GM12878 (cell line): ENCODE results near the gene NTMT2. TPM values are rescaled to one million over a fixed set of nuclear protein-coding genes. Genes with fewer than 3 reads are reported as not detected.

ENCODE experiments used
- ATAC-seq: fragments of 200-7000 bp; cut with Tn5 transposase; 3 replicates; pipeline ENCODE4 v1.9.1; 2020; ENCODE audit warnings: mild to moderate bottlenecking, moderate library complexity
- BruUV-seq: library from RNA; stranded (reverse); fragments of 400-500 nt; replicated peaks from 2 replicates; lab custom pipeline; 2021; lab: Mats Ljungman, UMichigan
- CTCF ChIA-PET: fragments of 300-600 bp; sonication (Branson Sonifier 250); formaldehyde crosslinking; extraction: SDS; loops from one replicate; lab custom pipeline; 2021; ENCODE audit warnings: inconsistent platforms; lab: Yijun Ruan, JAX
- POLR2A ChIA-PET: fragments of 350-600 bp; formaldehyde crosslinking; extraction: SDS; loops from one replicate; lab custom pipeline; 2021; ENCODE audit warnings: inconsistent platforms; lab: Charles Lee
- RAD21 ChIA-PET: fragments of 300-600 bp; sonication (Branson Sonifier 250); formaldehyde crosslinking; loops from one replicate; lab custom pipeline; 2023; ENCODE audit warnings: antibody characterized with exemption; ENCODE audit not compliant: unreplicated experiment; lab: Charles Lee
- SMC1A ChIA-PET: fragments of 300-600 bp; sonication (Branson Sonifier 250); formaldehyde crosslinking; loops from one replicate; lab custom pipeline; 2023; ENCODE audit not compliant: unreplicated experiment, uncharacterized antibody; lab: Charles Lee
- DNase-seq: peaks from one replicate; pipeline ENCODE4 v3.0.0-alpha.2; 2011; ENCODE audit warnings: low read depth, low spot score
- FAIRE-seq: peaks from 3 replicates; lab custom pipeline; 2011; peaks lifted over from hg19 to GRCh38; lab: Jason Lieb, UNC
- H2AFZ ChIP-seq: 2 replicates; pipeline ENCODE4 v1.6.0; 2011; ENCODE audit warnings: low read depth, low read length, control low read depth; ENCODE audit not compliant: control insufficient read depth
- H3K27ac ChIP-seq: 2 replicates; pipeline ENCODE4 v1.5.1; 2011; ENCODE audit warnings: control low read depth; ENCODE audit not compliant: control insufficient read depth, insufficient read depth
- H3K27me3 ChIP-seq, 2 experiments: replicated peaks in 1 of 2; 2 replicates each; pipeline versions ENCODE4 v1.6.0 to v1.6.1; 2011; ENCODE audit warnings: low read length in 1 of 2; ENCODE audit not compliant: control insufficient read depth in 2 of 2, insufficient read depth in 2 of 2
- H3K36me3 ChIP-seq, 2 experiments: 2 replicates each; pipeline ENCODE4 v1.5.1; 2011; ENCODE audit warnings: low read length in 1 of 2; ENCODE audit not compliant: control insufficient read depth in 2 of 2, insufficient read depth in 2 of 2
- H3K4me1 ChIP-seq: 2 replicates; pipeline ENCODE4 v1.6.1; 2011; ENCODE audit warnings: mild to moderate bottlenecking, low read length, moderate library complexity, mixed read lengths; ENCODE audit not compliant: control insufficient read depth, insufficient read depth
- H3K4me2 ChIP-seq: 2 replicates; pipeline ENCODE4 v1.6.0; 2011; ENCODE audit warnings: control low read depth; ENCODE audit not compliant: control insufficient read depth, insufficient read depth
- H3K4me3 ChIP-seq: fragments of 200-600 bp; sonication (generic); 2 replicates; pipeline ENCODE4 v1.5.1; 2016
- H3K79me2 ChIP-seq: 2 replicates; pipeline ENCODE4 v1.6.0; 2011; ENCODE audit warnings: low read length; ENCODE audit not compliant: control insufficient read depth, insufficient read depth
- H3K9ac ChIP-seq: 2 replicates; pipeline ENCODE4 v1.8.0; 2011; ENCODE audit warnings: low read length, control low read depth, mixed read lengths; ENCODE audit not compliant: control insufficient read depth, insufficient read depth
- H3K9me3 ChIP-seq: replicated peaks from 3 replicates; pipeline ENCODE4 v1.5.1; 2011; ENCODE audit warnings: mild to moderate bottlenecking, low read length; ENCODE audit not compliant: control insufficient read depth, insufficient read depth
- H4K20me1 ChIP-seq: 2 replicates; pipeline ENCODE4 v1.6.0; 2011; ENCODE audit not compliant: control insufficient read depth, insufficient read depth
- CEBPB ChIP-seq, 2 experiments: fragments of 150-350 bp in 1 of 2; IDR thresholded peaks; 2 replicates each; pipeline ENCODE4 v1.6.1; 2012 to 2014; ENCODE audit warnings: low read depth in 2 of 2, low read length in 2 of 2, borderline replicate concordance in 1 of 2, inconsistent platforms in 1 of 2
- EED ChIP-seq: sonication (generic); IDR thresholded peaks from 2 replicates; pipeline ENCODE4 v1.6.1; 2016; ENCODE audit warnings: antibody characterized with exemption, low read depth
- JUNB ChIP-seq: IDR thresholded peaks from 2 replicates; pipeline ENCODE4 v1.6.1; 2016; ENCODE audit warnings: antibody characterized with exemption, mild to moderate bottlenecking
- MYC ChIP-seq: IDR thresholded peaks from 2 replicates; pipeline ENCODE4 v1.6.1; 2011; ENCODE audit warnings: mild to moderate bottlenecking, low read length, moderate library complexity, inconsistent platforms; ENCODE audit not compliant: insufficient read depth, insufficient replicate concordance, insufficient read length, severe bottlenecking
- RAD21 ChIP-seq: IDR thresholded peaks from 2 replicates; pipeline ENCODE4 v1.6.1; 2011; ENCODE audit warnings: mild to moderate bottlenecking, low read depth, low read length, moderate library complexity; ENCODE audit not compliant: insufficient read depth
- RBBP5 ChIP-seq: fragments of 200-600 bp; sonication (generic); conservative IDR thresholded peaks from 2 replicates; pipeline ENCODE4 v1.6.1; 2016
- SIX5 ChIP-seq: IDR thresholded peaks from 2 replicates; pipeline ENCODE4 v1.6.1; 2011; ENCODE audit warnings: mild to moderate bottlenecking, low read depth, low read length, moderate library complexity; ENCODE audit not compliant: severe bottlenecking
- SUPT20H ChIP-seq: IDR thresholded peaks from 2 replicates; pipeline ENCODE4 v1.6.1; 2011; ENCODE audit warnings: low read depth, mild to moderate bottlenecking, low read length, moderate library complexity, borderline replicate concordance; ENCODE audit not compliant: control insufficient read depth
- TCF7 ChIP-seq: IDR thresholded peaks from 2 replicates; pipeline ENCODE4 v1.6.1; 2014; ENCODE audit warnings: antibody characterized with exemption, borderline replicate concordance
- ZNF24 ChIP-seq: fragments of 450-650 bp; IDR thresholded peaks from 2 replicates; pipeline ENCODE4 v1.6.1; 2017; ENCODE audit warnings: antibody characterized with exemption, mild to moderate bottlenecking
- ZSCAN29 ChIP-seq: fragments of 450-650 bp; IDR thresholded peaks from 2 replicates; pipeline ENCODE4 v1.6.1; 2017; ENCODE audit warnings: mild to moderate bottlenecking, moderate library complexity
- WGBS: methylation state at CpG from one replicate; pipeline ENCODE4 v1.1.6; 2016; ENCODE audit warnings: low lambda C conversion rate; ENCODE audit not compliant: insufficient replicate concordance, insufficient coverage; ENCODE audit errors: missing lambda C conversion rate; 5-methylcytosine and 5-hydroxymethylcytosine counted together
- in situ Hi-C: fragments of 300-500 bp; cut with MboI; formaldehyde crosslinking; loops from 9 replicates; pipeline ENCODE4 v1.14.3; 2018; ENCODE audit warnings: mixed read lengths
- intact Hi-C: fragments of 100-400 bp; cut with micrococcal nuclease; formaldehyde crosslinking; loops from one replicate; pipeline ENCODE4 v1.14.2; 2022; ENCODE audit not compliant: unreplicated experiment
- polyA plus RNA-seq, 11 experiments: library from polyadenylated mRNA; depleted of rRNA in 4 of 11; unstranded in 6 of 11; stranded (reverse) in 5 of 11; fragments of >200 nt; fragmentation: Nextera tagmentation in 4 of 11; fragmentation: Illumina TruSeq in 1 of 11; extraction: Ambion mirVana in 4 of 11; extraction: Trizol in 1 of 11; gene quantifications; 1 replicate in 1 of 11; 2 replicates in 10 of 11; pipeline versions ENCODE4 v1.2.1 to v1.2.3, GENCODE V29; 2011 to 2016; ENCODE audit warnings: inconsistent platforms in 2 of 11, missing spikeins in 2 of 11, low read depth in 1 of 11
- total RNA-seq, 4 experiments: library from RNA; depleted of rRNA in 3 of 4; stranded (reverse); fragments of >200 nt in 3 of 4; fragmentation: Illumina TruSeq in 1 of 4; extraction: Trizol in 1 of 4; gene quantifications; 2 replicates each; pipeline versions ENCODE4 v1.2.1 to v1.2.3, GENCODE V29; 2013 to 2021
- TF ChIP-seq, protein P1 (sequence below): fragments of 450-650 bp; IDR thresholded peaks from 2 replicates; pipeline ENCODE4 v1.6.1; 2017; ENCODE audit warnings: low read depth, mild to moderate bottlenecking, moderate library complexity
- TF ChIP-seq, protein P2 (sequence below): fragments of 450-650 bp; IDR thresholded peaks from 2 replicates; pipeline ENCODE4 v1.6.1; 2016; ENCODE audit warnings: mild to moderate bottlenecking
- TF ChIP-seq, protein P3 (sequence below): fragments of 450-650 bp; IDR thresholded peaks from 2 replicates; pipeline ENCODE4 v1.6.1; 2018; ENCODE audit warnings: mild to moderate bottlenecking, low read depth, moderate library complexity; ENCODE audit not compliant: partially characterized antibody
- TF ChIP-seq, protein P4 (sequence below): IDR thresholded peaks from 2 replicates; pipeline ENCODE4 v1.6.1; 2011; ENCODE audit warnings: borderline replicate concordance, low read depth, mild to moderate bottlenecking, moderate library complexity, low read length; ENCODE audit not compliant: insufficient read depth, poor library complexity, severe bottlenecking

NTMT2 gene
- total and polyA plus RNA-seq, 10 of the 15 experiments (the other 5 are each of a cell fraction or from before 2014, with no cell fraction given) = not detected

DNA sequence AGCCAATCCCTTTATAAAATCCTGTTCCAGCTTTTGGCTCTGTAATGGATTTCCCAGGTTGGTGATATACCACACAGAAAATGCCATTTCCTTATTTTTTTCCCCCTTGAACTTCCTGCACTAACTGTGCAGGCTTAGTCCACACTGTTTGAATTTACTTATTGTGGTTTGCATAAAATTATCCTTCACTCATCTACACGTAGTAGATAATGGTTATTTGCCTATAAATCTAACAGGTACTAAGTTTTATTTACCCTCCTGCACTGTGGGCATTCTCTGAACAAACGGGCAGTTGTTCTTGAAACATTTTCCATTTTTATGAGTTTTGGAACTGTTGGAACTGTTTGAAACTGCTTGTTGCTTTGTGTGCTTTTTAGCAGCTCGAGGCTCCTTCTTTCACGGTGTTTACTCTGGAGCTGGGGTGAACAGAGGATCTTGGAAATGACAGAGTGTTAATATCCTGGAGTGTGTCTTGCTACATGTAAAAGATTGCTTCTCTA is 48.3 kb upstream of the NTMT2 start:
- POLR2A ChIA-PET = no interaction called here
- RAD21 ChIA-PET = no interaction called here
- no peaks in the 10 kb centered on the region for H3K4me1 ChIP-seq
- no peak overlapping the region for H3K4me3 ChIP-seq
- FAIRE-seq (no peak), ATAC-seq (no peak), DNase-seq (no peak)
- CTCF ChIA-PET = interaction anchor here (1.0 kb wide), 1 partner anchor 12 kb away, joined by 3 read pairs; no protein-coding TSS in a partner anchor
- peak overlapping the region; percentile 14; the same call in 1 of the 2 replicates for H3K4me2 ChIP-seq
- no TSS peak for BruUV-seq
- no peak overlapping the region for H2AFZ ChIP-seq
- intact Hi-C loops = no loop called here
- H3K79me2 ChIP-seq = no peaks in the 10 kb centered on the region
- no peaks in the 10 kb centered on the region for H3K36me3 ChIP-seq
- no peaks in the 10 kb centered on the region for H4K20me1 ChIP-seq
- 1% methylated on average over 4 of the region's 4 CpGs for WGBS
- H3K27ac ChIP-seq = no peak overlapping the region
- H3K9ac ChIP-seq = no peak overlapping the region
- H3K27me3 ChIP-seq = no peaks in the 10 kb centered on the region
- in situ Hi-C loops = no loop called here
- SMC1A ChIA-PET = interaction anchor here (1.1 kb wide), 1 partner anchor 30 kb away, joined by 3 read pairs; no protein-coding TSS in a partner anchor
- H3K9me3 ChIP-seq = no peaks in the 10 kb centered on the region
- TF ChIP-seq, protein P1, sequence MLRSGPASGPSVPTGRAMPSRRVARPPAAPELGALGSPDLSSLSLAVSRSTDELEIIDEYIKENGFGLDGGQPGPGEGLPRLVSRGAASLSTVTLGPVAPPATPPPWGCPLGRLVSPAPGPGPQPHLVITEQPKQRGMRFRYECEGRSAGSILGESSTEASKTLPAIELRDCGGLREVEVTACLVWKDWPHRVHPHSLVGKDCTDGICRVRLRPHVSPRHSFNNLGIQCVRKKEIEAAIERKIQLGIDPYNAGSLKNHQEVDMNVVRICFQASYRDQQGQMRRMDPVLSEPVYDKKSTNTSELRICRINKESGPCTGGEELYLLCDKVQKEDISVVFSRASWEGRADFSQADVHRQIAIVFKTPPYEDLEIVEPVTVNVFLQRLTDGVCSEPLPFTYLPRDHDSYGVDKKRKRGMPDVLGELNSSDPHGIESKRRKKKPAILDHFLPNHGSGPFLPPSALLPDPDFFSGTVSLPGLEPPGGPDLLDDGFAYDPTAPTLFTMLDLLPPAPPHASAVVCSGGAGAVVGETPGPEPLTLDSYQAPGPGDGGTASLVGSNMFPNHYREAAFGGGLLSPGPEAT = no peak
- TF ChIP-seq, protein P2, sequence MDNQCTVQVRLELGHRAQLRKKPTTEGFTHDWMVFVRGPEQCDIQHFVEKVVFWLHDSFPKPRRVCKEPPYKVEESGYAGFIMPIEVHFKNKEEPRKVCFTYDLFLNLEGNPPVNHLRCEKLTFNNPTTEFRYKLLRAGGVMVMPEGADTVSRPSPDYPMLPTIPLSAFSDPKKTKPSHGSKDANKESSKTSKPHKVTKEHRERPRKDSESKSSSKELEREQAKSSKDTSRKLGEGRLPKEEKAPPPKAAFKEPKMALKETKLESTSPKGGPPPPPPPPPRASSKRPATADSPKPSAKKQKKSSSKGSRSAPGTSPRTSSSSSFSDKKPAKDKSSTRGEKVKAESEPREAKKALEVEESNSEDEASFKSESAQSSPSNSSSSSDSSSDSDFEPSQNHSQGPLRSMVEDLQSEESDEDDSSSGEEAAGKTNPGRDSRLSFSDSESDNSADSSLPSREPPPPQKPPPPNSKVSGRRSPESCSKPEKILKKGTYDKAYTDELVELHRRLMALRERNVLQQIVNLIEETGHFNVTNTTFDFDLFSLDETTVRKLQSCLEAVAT = no peak
- TF ChIP-seq RBBP5 (no peak), SIX5 (no peak), JUNB (no peak), MYC (no peak), CEBPB (IDR thresholded peaks at IDR 0.05; ENCODE audit: borderline replicate concordance in 1 of 2, low read depth in 2 of 2, low read length in 2 of 2) (no peak), ZNF24 (no peak), RAD21 (no peak), EED (no peak), TCF7 (no peak), SUPT20H (no peak), ZSCAN29 (no peak)
- TF ChIP-seq, protein P3, sequence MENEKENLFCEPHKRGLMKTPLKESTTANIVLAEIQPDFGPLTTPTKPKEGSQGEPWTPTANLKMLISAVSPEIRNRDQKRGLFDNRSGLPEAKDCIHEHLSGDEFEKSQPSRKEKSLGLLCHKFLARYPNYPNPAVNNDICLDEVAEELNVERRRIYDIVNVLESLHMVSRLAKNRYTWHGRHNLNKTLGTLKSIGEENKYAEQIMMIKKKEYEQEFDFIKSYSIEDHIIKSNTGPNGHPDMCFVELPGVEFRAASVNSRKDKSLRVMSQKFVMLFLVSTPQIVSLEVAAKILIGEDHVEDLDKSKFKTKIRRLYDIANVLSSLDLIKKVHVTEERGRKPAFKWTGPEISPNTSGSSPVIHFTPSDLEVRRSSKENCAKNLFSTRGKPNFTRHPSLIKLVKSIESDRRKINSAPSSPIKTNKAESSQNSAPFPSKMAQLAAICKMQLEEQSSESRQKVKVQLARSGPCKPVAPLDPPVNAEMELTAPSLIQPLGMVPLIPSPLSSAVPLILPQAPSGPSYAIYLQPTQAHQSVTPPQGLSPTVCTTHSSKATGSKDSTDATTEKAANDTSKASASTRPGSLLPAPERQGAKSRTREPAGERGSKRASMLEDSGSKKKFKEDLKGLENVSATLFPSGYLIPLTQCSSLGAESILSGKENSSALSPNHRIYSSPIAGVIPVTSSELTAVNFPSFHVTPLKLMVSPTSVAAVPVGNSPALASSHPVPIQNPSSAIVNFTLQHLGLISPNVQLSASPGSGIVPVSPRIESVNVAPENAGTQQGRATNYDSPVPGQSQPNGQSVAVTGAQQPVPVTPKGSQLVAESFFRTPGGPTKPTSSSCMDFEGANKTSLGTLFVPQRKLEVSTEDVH = no peak
- TF ChIP-seq, protein P4, sequence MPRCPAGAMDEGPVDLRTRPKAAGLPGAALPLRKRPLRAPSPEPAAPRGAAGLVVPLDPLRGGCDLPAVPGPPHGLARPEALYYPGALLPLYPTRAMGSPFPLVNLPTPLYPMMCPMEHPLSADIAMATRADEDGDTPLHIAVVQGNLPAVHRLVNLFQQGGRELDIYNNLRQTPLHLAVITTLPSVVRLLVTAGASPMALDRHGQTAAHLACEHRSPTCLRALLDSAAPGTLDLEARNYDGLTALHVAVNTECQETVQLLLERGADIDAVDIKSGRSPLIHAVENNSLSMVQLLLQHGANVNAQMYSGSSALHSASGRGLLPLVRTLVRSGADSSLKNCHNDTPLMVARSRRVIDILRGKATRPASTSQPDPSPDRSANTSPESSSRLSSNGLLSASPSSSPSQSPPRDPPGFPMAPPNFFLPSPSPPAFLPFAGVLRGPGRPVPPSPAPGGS = no peak
